Activated CD4-positive, alpha-beta memory T cell treated with anti-CD3 and anti-CD28 coated beads for 36 hours (primary cell): Measurements from ENCODE around the gene MECP2. TPM values are rescaled to one million over a fixed set of nuclear protein-coding genes. Genes with fewer than 3 reads are reported as not detected.
A peak's percentile ranks its signal among the peaks of the same experiment; 100 is the strongest.
"Not testable (repeated sequence)": the region's sequence is repeated elsewhere in the genome, so short reads cannot be mapped to it uniquely, and the experiment has no call there.

Experiments
- CTCF ChIA-PET: fragments of 350-600 bp; sonication (Branson Sonifier 250); formaldehyde crosslinking; loops from one replicate; lab custom pipeline; 2021; ENCODE audit warnings: antibody characterized with exemption, inconsistent platforms; lab: Charles Lee
- POLR2A ChIA-PET: fragments of 350-600 bp; sonication (Branson Sonifier 250); formaldehyde crosslinking; loops from one replicate; lab custom pipeline; 2021; ENCODE audit warnings: antibody characterized with exemption; lab: Charles Lee
- DNase-seq: peaks from one replicate; pipeline ENCODE4 v3.0.0-alpha.2; 2020
- H3K27ac Mint-ChIP-seq: one replicate; pipeline ENCODE4 v1.8.0; 2021; ENCODE audit warnings: mixed read lengths
- H3K27me3 Mint-ChIP-seq: one replicate; pipeline ENCODE4 v1.8.0; 2021; ENCODE audit warnings: mixed read lengths
- H3K36me3 Mint-ChIP-seq: one replicate; pipeline ENCODE4 v1.8.0; 2021; ENCODE audit warnings: mixed read lengths
- H3K4me1 Mint-ChIP-seq: one replicate; pipeline ENCODE4 v1.8.0; 2021; ENCODE audit warnings: low read depth, mixed read lengths
- H3K4me3 Mint-ChIP-seq: one replicate; pipeline ENCODE4 v1.8.0; 2021; ENCODE audit warnings: mild to moderate bottlenecking, mixed read lengths
- H3K9me3 Mint-ChIP-seq: one replicate; pipeline ENCODE4 v1.8.0; 2021; ENCODE audit warnings: mixed read lengths
- intact Hi-C: fragments of 100-400 bp; cut with micrococcal nuclease; formaldehyde crosslinking; loops from one replicate; pipeline ENCODE4 v1.15.1; 2023
- microRNA-seq: library from miRNA; unstranded; fragments of <30 nt; microRNA quantifications from one replicate; pipeline ENCODE4 v1.2.0, GENCODE V29; 2022; ENCODE audit warnings: borderline number of aligned reads, borderline microRNAs expressed, borderline replicate concordance
- total RNA-seq, 2 experiments: library from RNA; stranded (reverse); gene quantifications; one replicate each; pipeline ENCODE4 v1.2.3, GENCODE V29; 2021

MECP2 gene
- total RNA-seq, 2 experiments from 2014 or later = 50.8 to 51.0 TPM

DNA sequence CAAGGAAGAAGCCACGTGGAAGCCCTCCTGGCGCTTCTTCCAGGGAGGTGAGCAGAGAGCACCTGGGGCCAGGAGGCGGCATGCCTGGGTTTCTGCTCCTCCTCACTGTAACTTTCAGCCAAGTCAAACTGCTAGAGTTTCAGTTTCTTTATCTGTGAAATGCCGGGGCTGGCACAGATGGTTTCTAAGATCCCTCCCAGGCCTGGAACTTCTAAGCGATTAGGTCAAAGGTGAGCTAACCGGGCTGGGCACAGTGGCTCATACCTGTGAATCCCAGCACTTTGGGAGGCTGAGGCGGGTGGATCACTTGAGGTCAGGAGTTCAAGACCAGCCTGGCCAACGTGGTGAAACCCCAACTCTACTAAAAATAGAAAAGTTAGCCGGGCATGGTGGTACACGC is 117.1 kb downstream of the MECP2 start:
- intact Hi-C loops = loop anchor here (5.0 kb wide), 1 partner anchor 42 kb away; no protein-coding TSS in a partner anchor
- ChIA-PET CTCF (interaction anchor here (0.6 to 1.7 kb wide), 2 partner anchors 9 to 33 kb away, joined by 3 to 4 read pairs; partner anchors contain the start of gene HCFC1), POLR2A (interaction anchor here (0.8 to 3.4 kb wide), 3 partner anchors 10 to 58 kb away, joined by 3 to 40 read pairs (median 7); partner anchors contain the start of genes HCFC1, IRAK1 and TMEM187)
- not testable (repeated sequence) for H3K9me3 Mint-ChIP-seq, H3K36me3 Mint-ChIP-seq, H3K27me3 Mint-ChIP-seq
- H3K4me1 Mint-ChIP-seq = peaks cover 50% of the 10 kb centered on the region
- H3K27ac Mint-ChIP-seq = peak overlapping the region; percentile 94
- H3K4me3 Mint-ChIP-seq = peak overlapping the region; percentile 69
- DNase-seq = peak; percentile 50

DNA sequence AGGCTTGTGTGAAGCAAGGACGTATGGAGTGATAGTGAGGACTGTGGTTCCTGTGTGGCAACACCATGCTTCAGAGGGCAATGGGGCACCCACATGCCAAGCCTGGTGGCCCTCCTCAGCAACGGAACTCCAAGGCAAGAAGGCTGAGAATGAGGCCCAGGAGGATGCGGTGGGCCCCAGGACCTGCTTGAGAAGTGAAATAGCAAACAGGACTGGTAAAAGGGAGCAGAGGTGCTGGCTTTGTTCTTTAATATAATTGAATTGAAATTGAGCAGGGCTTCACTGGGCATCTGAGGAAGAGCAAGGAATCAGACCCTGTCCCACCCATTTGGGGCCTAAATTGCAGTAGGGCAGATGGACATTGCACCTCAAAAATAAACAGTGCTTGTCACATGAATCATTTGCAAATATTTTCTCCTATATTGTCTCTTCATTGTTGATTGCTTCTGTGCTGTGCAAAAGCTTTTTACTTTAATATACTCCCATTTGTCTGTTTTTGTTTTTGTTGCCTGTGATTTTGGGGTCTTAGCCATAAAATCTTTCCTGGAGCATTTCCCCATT is 122.7 kb downstream of the MECP2 start:
- no peak for DNase-seq
- intact Hi-C loops = loop anchor here (10.0 kb wide), 2 partner anchors 120 to 400 kb away; partner anchors contain the start of genes EMD, FLNA and MECP2
- H3K27me3 Mint-ChIP-seq = no peaks in the 10 kb centered on the region
- H3K27ac Mint-ChIP-seq = peak overlapping the region; percentile 99
- ChIA-PET POLR2A (interaction anchor here (1.2 to 1.6 kb wide), 2 partner anchors 15 to 46 kb away, joined by 3 to 5 read pairs; no protein-coding TSS in a partner anchor), CTCF (interaction anchor here (0.9 to 1.0 kb wide), 2 partner anchors 38 to 45 kb away, joined by 3 read pairs; partner anchors contain the start of gene IRAK1)
- peaks cover 17% of the 10 kb centered on the region for H3K4me1 Mint-ChIP-seq
- peak overlapping the region; percentile 88 for H3K4me3 Mint-ChIP-seq
- H3K9me3 Mint-ChIP-seq = no peaks in the 10 kb centered on the region
- H3K36me3 Mint-ChIP-seq = peaks cover 5% of the 10 kb centered on the region

DNA sequence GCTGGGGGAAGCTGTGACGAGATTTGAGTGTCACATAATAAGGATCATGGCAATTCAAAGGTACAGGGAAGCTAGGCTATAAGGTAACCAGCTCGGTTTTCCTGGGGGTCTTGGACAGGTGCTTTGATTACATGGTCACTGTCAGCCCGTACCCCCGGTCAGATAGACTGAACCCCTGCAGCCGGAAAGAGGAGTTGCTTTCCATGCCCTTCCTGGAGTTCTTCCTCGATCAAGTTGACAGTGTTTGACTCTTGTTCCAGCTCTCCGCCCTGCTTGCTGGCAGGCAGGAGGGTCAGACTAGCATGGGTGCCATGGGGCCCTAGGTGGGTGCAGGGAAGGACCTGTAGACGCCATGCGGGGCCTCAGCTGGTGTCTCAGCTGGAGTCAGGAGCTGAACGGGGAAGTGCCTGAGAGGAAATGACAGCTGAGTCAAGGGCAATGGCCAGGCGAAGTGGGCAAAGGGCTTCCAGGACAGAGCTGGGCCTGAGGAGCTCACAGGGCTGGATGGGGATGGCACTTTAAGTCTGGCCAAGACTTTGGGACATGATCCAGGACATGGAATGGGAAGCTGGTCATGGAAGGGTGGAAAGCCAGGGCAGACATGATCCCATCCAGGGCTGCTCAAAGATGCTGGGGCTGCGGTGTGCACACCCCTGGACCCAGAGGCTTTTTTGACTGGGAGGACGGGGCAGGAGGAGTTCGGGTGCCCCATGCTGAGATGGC is 123.4 kb downstream of the MECP2 start:
- DNase-seq = no peak
- no peaks in the 10 kb centered on the region for H3K9me3 Mint-ChIP-seq
- intact Hi-C loops = loop anchor here (10.0 kb wide), 2 partner anchors 121 to 401 kb away; partner anchors contain the start of genes EMD, FLNA and MECP2
- H3K4me1 Mint-ChIP-seq = peaks cover 17% of the 10 kb centered on the region
- peak overlapping the region; percentile 88 for H3K4me3 Mint-ChIP-seq
- peak overlapping the region; percentile 99 for H3K27ac Mint-ChIP-seq
- no peaks in the 10 kb centered on the region for H3K27me3 Mint-ChIP-seq
- ChIA-PET POLR2A (interaction anchor here (1.2 to 8.7 kb wide), 5 partner anchors 7 to 49 kb away, joined by 3 to 68 read pairs (median 7); partner anchors contain the start of gene ARHGAP4), CTCF (interaction anchor here (1.0 kb wide), 2 partner anchors 15 to 46 kb away, joined by 3 read pairs; partner anchors contain the start of gene IRAK1)
- H3K36me3 Mint-ChIP-seq = peaks cover 11% of the 10 kb centered on the region

DNA sequence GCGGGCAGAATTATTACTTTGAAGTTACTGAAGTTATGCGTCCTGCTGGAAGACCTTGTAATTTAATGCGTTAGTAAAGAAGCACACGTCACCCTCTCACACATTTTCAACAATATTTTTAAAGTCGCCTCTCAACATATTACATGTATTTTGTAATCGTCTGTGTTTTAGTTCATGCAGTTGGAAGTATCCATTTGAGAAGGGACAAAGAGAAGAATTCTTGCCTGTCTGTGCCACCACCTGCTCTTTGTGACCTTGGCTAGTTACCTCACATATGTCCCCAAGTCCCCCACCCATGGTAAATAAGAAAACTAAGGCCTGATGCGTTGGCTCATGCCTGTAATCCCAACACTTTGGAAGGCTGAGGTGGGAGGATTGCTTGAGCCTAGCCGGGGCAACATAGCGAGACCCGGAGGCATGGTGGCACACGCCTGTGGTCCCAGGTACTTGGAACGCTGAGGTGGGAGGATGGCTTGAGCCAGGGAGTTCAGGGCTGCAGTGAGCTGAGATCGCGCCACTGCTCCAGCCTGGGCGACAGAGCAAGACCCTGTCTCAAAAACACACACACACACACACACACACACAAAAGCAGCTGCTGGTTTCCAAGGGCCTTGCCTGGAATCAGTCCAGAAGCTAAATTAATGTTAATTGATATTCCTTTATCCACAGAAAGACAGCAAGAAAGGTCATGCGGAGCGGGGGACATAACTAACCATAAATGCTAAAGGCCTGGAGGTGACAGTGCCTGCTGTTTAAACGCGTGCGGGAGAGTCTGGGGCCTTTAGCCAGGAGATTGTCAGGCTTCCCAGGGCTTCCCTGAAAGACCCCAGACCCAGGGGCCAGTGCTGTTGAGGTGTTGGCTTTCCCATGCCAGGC is 124.2 kb downstream of the MECP2 start:
- H3K27ac Mint-ChIP-seq = peak overlapping the region; percentile 99
- peaks cover 13% of the 10 kb centered on the region for H3K36me3 Mint-ChIP-seq
- intact Hi-C loops = loop anchor here (10.0 kb wide), 2 partner anchors 121 to 401 kb away; partner anchors contain the start of genes EMD, FLNA and MECP2
- peak overlapping the region; percentile 88 for H3K4me3 Mint-ChIP-seq
- ChIA-PET POLR2A (interaction anchor here (1.0 to 8.7 kb wide), 6 partner anchors 8 to 48 kb away, joined by 3 to 68 read pairs (median 6); partner anchors contain the start of gene ARHGAP4), CTCF (interaction anchor here (1.0 kb wide), 3 partner anchors 16 to 47 kb away, joined by 3 read pairs; partner anchors contain the start of gene IRAK1)
- H3K27me3 Mint-ChIP-seq = no peaks in the 10 kb centered on the region
- no peak for DNase-seq
- H3K4me1 Mint-ChIP-seq = peaks cover 17% of the 10 kb centered on the region
- no peaks in the 10 kb centered on the region for H3K9me3 Mint-ChIP-seq

DNA sequence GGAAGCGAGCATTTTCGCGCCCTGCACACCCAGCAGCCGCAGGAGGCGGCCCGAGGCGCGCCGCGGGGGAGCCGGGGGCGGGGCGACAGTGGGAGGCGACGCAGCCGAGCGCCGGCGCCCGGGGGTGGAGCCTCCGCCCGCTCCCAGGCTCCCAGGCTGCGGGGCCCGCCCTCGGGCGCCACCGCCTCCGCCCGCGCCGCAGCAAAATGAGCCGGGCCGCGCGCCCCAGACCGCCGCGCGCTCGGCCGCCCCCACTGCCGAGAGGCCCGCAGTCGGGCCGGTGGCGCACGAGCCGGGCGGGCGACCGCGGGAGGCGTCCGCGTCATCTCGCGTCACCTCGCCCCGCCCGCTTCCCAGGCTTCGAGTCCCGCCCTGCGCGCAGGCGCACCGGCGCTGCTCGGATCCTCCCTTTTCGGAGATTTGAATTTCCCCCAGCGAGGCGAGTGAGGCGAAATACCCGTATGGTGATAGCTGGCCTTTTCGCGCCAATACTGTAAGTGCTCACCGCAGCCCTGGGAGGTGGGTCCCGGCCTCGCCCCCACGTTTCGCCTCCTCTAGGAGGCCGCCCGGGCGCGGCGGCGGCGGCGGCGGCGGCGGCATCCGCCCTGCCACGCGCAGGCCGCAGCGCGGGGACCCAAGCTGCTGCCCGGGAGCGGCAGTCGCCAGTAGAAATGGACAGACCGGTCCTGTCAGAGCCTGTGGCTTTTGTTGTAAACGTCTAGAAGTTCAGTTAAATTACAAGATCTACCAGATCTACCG is 125.0 kb downstream of the MECP2 start, which contains the start of gene TMEM187:
Gene TMEM187 (plus strand): TSS at position 387 of the 759 bp plus-strand sequence. CDS start 9,309 bp downstream, outside the sequence.
- intact Hi-C loops = loop anchor here (1.0 to 10.0 kb wide), 5 partner anchors 9 to 402 kb away; partner anchors contain the start of genes EMD, FLNA and MECP2
- peak; percentile 93 for DNase-seq
- CTCF ChIA-PET = interaction anchor here (0.7 to 1.0 kb wide), 2 partner anchors 25 to 40 kb away, joined by 3 read pairs; no protein-coding TSS in a partner anchor
- POLR2A ChIA-PET = interaction anchor here (1.0 to 8.7 kb wide), 4 partner anchors 9 to 47 kb away, joined by 3 to 68 read pairs (median 24); partner anchors contain the start of gene ARHGAP4
- H3K9me3 Mint-ChIP-seq = no peaks in the 10 kb centered on the region
- peak within 1 kb of the TSS; percentile 100 for H3K4me3 Mint-ChIP-seq
- H3K4me1 Mint-ChIP-seq = peaks cover 24% of the 10 kb centered on the region
- peaks cover 19% of the 10 kb centered on the region for H3K36me3 Mint-ChIP-seq
- H3K27me3 Mint-ChIP-seq = no peaks in the 10 kb centered on the region
- H3K27ac Mint-ChIP-seq = peak within 1 kb of the TSS; percentile 100

Small RNAs within 50 kb of the gene (microRNA-seq; reads per million reads assigned to microRNA genes)
- not detected for gene MIR3202-1
- not detected for gene MIR3202-2
- not detected for gene MIR718

Other genes with a start within 250 kb of the MECP2 start
- 1 to 10 TPM in 1 of 2 experiments, under 1 TPM in 1; 0.45 to 1.3 TPM for gene L1CAM, start 211.5 kb downstream of the MECP2 start, total RNA-seq
- not detected for gene AVPR2, start 193.0 kb downstream of the MECP2 start, total RNA-seq
- gene ARHGAP4, start 171.5 kb downstream of the MECP2 start, total RNA-seq = 100 to 1,000 TPM; 151 to 160 TPM
- 100 to 1,000 TPM; 106 to 115 TPM for gene NAA10, start 162.7 kb downstream of the MECP2 start, total RNA-seq
- 1 to 10 TPM; 8.2 to 8.4 TPM for gene RENBP, start 153.1 kb downstream of the MECP2 start, total RNA-seq
- gene HCFC1, start 125.9 kb downstream of the MECP2 start, total RNA-seq = 10 to 100 TPM; 90.4 to 93.0 TPM
- gene TMEM187, start 125.0 kb downstream of the MECP2 start, total RNA-seq = 1 to 10 TPM; 8.6 to 9.1 TPM
- gene IRAK1, start 77.8 kb downstream of the MECP2 start, total RNA-seq = 100 to 1,000 TPM in 1 of 2 experiments, 10 to 100 TPM in 1; 99.6 to 106 TPM
- gene OPN1LW, start 46.5 kb upstream of the MECP2 start, total RNA-seq = not detected
- not detected for gene OPN1MW, start 84.9 kb upstream of the MECP2 start, total RNA-seq
- not detected for gene OPN1MW2, start 122.0 kb upstream of the MECP2 start, total RNA-seq
- gene OPN1MW3, start 159.9 kb upstream of the MECP2 start, total RNA-seq = not detected
- gene TEX28, start 197.4 kb upstream of the MECP2 start, total RNA-seq = not detected
- under 1 TPM; 0.15 to 0.21 TPM for gene TKTL1, start 198.1 kb upstream of the MECP2 start, total RNA-seq